Globus pallidus (tissue), 1 donor: ENCODE measurements around the gene USP27X.

Source experiments
- DNase-seq: peaks from one replicate; pipeline ENCODE4 v3.0.0-alpha.2; 2015; ENCODE audit warnings: low spot score

The USP27X gene

GRCh38 chrX:49884290-49884862 lies 5.1 kb downstream of the USP27X start:
- no peak for DNase-seq

- no peak for DNase-seq
These were observed 13.3 kb downstream of the USP27X start for GRCh38 chrX:49892542-49892941.

GRCh38 chrX:49896951-49897350 lies 17.7 kb downstream of the USP27X start:
- no peak for DNase-seq

GRCh38 chrX:49901048-49901447 lies 21.8 kb downstream of the USP27X start:
- DNase-seq, result no peak

- no peak for DNase-seq
These were observed 31.1 kb downstream of the USP27X start for GRCh38 chrX:49910344-49910743.

- no peak for DNase-seq
These were observed 32.8 kb downstream of the USP27X start for GRCh38 chrX:49912086-49912485.

- no peak for DNase-seq
These were observed 33.6 kb downstream of the USP27X start for GRCh38 chrX:49912861-49913260.

- peak; percentile 47 for DNase-seq
These were observed 36.3 kb downstream of the USP27X start for GRCh38 chrX:49915361-49916222.

- peak; percentile 16 for DNase-seq
These were observed 40.3 kb downstream of the USP27X start for GRCh38 chrX:49919617-49920016.

- DNase-seq, result no peak
These were observed 41.8 kb downstream of the USP27X start for GRCh38 chrX:49921109-49921508.

GRCh38 chrX:49922291-49923241 lies 43.3 kb downstream of the USP27X start, which contains the start of gene CLCN5:
Gene CLCN5 (plus strand): TSS chrX:49922596. CDS start chrX:49925299, 2,703 bp downstream.
- DNase-seq, result peak; percentile 93

GRCh38 chrX:49925176-49925575 lies 45.9 kb downstream of the USP27X start:
- DNase-seq, result no peak

GRCh38 chrX:49930039-49930438 lies 50.8 kb downstream of the USP27X start:
- no peak for DNase-seq
